Measurements from ENCODE around the gene CYGB. TPM values are rescaled to one million over a fixed set of nuclear protein-coding genes. Genes with fewer than 3 reads are reported as not detected.

Gene CYGB
- polyA plus RNA-seq (2013, experiment 1 of 2) = 18.2 TPM
- polyA plus RNA-seq (2013, experiment 2 of 2) = 19.4 TPM

DNA sequence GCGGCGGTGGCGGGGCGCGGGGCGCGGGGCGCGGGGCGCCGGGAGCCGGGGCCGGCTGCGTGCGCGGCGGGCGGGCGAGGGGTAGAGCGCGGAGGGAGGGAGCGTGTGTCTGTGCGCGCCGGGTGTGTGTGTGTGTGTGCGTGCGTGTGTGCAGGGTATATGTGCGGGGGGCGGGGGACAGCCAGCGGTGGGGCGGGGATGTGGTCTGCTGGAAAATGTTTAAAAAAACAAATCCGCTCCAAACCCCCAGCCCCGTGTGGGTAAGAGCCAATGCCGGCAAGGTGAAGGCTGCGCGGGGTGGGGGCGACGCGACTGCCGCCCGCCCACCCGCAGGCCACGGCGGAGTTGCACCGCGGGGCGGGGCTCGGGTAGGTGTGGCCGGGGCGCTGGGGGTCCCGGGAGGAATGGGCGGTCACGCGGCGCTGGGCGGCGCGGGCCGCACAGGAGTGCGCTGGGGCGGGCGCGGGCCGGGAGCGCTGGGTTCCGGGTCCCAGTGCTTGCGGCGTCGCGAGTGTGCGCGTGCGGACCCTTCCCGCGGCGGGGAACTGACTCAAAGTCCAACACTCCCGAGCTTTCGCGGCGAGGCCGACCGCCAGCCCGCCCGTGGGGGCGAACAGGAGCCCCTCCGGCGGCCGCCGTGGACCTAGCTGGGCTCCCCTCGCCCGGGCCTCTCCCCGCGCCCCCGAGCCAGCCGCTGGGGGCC, at the start of gene CYGB:
CYGB (minus strand) TSS at position 132 of the 703 bp plus-strand sequence. CDS start 167 bp downstream, outside the sequence.
- Histone ChIP-seq H3K9me3 (ENCODE audit: control insufficient read depth, low read length) (no peaks in the 10 kb centered on the region), H3K4me3 (ENCODE audit: extremely low read depth, insufficient read depth, low read length, poor library complexity, severe bottlenecking) (peak within 1 kb of the TSS; percentile 45), H3K36me3 (ENCODE audit: control insufficient read depth, insufficient read depth, low read length) (no peaks in the 10 kb centered on the region), H3K27ac (ENCODE audit: low read depth, low read length, severe bottlenecking) (no peak within 1 kb of the TSS), H3K4me1 (ENCODE audit: control insufficient read depth, insufficient read depth, low read length, poor library complexity, severe bottlenecking) (peaks cover 24% of the 10 kb centered on the region)
- 0% methylated on average over 42 to 58 of the region's 95 CpGs for WGBS, 2 experiments (ENCODE audit: insufficient coverage in 2 of 2)

DNA sequence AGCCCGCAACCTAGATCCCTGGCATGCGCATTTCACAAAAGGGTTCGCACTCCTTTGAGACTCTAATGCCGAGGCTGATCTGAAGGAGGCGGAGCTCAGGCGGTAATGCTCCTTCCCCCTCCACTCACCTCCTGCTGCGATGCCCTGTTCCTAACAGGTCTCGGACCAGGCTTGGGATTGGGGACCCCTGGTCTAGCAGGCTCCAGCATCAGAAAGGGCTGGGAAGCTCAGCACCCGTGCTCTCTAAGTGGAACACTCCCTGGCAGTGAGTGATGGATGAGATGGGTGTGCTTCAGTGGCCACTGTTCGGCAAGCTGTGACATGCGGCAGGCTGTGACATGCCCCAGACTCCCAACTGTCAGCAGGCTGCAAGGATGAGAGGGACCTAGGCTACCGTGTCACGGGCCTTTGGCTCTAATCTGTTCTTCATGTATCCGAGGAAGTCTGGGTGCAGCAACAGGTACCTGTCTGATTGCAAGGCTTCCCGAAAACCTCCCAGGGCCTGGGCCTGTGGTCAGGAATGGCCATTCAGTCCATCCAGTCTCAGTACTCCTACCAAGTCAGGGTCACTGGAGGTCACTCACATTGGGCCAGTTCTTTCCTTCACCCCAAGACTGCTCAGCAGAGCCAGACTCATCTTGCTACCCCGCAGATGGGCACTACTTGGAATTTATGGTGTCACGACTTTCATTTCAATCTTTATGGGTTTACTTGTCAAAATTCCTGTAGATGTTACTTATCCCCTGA, 49.4 kb upstream of the CYGB start:
- Histone ChIP-seq H3K27ac (ENCODE audit: low read depth, low read length, severe bottlenecking) (no peak overlapping the region), H3K9me3 (ENCODE audit: control insufficient read depth, low read length) (no peaks in the 10 kb centered on the region), H3K4me3 (ENCODE audit: extremely low read depth, insufficient read depth, low read length, poor library complexity, severe bottlenecking) (no peak overlapping the region), H3K4me1 (ENCODE audit: control insufficient read depth, insufficient read depth, low read length, poor library complexity, severe bottlenecking) (peaks cover 3% of the 10 kb centered on the region), H3K36me3 (ENCODE audit: control insufficient read depth, insufficient read depth, low read length) (no peaks in the 10 kb centered on the region)
- WGBS, 2 experiments (ENCODE audit: insufficient coverage in 2 of 2) = 31 to 38% methylated on average over 13 to 16 of the region's 17 CpGs

DNA sequence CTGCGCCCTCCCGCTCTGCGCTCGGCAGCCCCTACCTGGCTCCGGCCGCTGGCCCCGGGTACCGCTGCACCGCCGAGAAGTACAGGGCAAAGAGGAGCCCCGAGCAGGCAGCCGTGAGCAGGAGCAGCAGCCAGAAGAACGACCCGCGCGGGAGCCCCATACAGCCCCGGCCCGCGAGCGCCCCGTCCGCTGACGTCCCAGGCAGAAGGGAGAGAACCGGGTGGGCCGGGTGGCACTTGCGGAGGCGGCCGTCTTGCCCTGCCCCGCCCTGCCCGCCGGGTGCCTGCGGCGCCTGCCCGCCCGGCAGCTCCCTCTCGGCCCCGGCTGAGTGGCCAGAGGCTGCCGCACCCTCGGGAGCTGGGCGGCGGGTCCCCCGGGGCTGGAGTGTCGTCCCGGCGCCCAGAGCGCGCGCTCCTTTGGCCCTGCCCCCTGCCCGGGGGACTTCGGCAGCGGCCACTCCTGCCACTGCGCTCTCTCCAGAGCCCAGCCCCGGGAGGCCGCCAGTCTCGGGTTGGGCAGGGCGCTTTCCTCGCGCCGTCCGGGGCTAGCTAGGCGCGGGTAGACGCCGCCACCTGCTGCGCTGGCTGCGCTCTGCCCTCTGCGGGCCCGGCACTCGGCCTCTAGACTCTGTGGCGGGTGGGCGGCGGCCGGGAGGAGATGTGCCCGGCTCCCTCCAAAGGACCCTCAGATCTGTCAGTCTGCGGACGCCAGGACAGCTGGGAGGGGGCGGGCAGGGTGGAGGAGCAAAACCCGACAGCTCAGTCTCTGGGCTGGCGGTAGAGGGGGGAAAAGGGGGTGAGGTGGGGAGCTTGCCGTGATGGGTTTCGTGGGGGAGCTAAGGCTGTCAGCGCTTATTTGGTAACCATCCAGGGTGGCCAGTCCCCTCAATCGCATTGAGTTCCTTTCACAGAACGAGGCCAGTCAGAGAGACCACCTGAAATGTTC, 48.4 kb upstream of the CYGB start, which contains the start of gene ST6GALNAC2:
ST6GALNAC2 (minus strand) TSS at position 212 of the 945 bp plus-strand sequence; CDS start at position 160, 52 bp downstream.
- WGBS, 2 experiments (ENCODE audit: insufficient coverage in 2 of 2) = 1% methylated on average over 70 to 80 of the region's 84 CpGs
- H3K4me3 ChIP-seq (ENCODE audit: extremely low read depth, insufficient read depth, low read length, poor library complexity, severe bottlenecking) = peak within 1 kb of the TSS; percentile 35
- H3K4me1 ChIP-seq (ENCODE audit: control insufficient read depth, insufficient read depth, low read length, poor library complexity, severe bottlenecking) = peaks cover 3% of the 10 kb centered on the region
- no peaks in the 10 kb centered on the region for H3K9me3 ChIP-seq (ENCODE audit: control insufficient read depth, low read length)
- H3K27ac ChIP-seq (ENCODE audit: low read depth, low read length, severe bottlenecking) = no peak within 1 kb of the TSS
- H3K36me3 ChIP-seq (ENCODE audit: control insufficient read depth, insufficient read depth, low read length) = no peaks in the 10 kb centered on the region

DNA sequence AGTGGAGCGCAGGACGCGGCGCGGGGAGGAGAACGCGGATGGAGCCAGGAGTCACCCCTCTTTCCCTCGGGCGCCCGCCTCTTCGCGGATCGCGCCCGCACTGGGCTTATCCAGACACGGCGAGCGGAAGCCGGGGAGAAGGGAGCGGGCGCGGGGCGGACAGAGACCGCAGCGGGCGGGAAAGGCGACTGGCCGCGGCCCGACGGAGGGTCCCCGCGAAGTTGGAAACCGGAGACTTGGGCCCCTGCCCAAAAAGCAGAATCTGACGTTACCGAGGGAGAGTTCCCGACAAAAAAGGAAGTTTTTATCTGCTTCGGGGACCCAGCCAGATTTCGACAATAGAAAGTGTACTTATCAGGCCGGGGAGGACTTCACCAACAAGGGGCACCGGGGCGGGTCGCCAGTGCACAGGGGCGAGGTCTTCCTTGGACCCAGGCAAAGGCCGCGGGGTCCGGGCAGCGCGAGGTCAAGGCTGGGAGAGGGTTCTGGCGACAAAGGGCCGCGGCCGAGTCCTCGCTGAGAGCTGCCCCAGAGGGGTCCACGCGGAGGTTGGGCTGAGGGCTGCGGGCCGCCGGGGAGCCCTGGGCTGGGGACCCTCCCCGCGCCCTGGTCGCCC, 47.6 kb upstream of the CYGB start:
- H3K4me1 ChIP-seq (ENCODE audit: control insufficient read depth, insufficient read depth, low read length, poor library complexity, severe bottlenecking) = peaks cover 3% of the 10 kb centered on the region
- peak overlapping the region; percentile 35 for H3K4me3 ChIP-seq (ENCODE audit: extremely low read depth, insufficient read depth, low read length, poor library complexity, severe bottlenecking)
- H3K36me3 ChIP-seq (ENCODE audit: control insufficient read depth, insufficient read depth, low read length) = no peaks in the 10 kb centered on the region
- WGBS, 2 experiments (ENCODE audit: insufficient coverage in 2 of 2) = 1% methylated on average over 44 to 60 of the region's 62 CpGs
- H3K9me3 ChIP-seq (ENCODE audit: control insufficient read depth, low read length) = no peaks in the 10 kb centered on the region
- no peak overlapping the region for H3K27ac ChIP-seq (ENCODE audit: low read depth, low read length, severe bottlenecking)

DNA sequence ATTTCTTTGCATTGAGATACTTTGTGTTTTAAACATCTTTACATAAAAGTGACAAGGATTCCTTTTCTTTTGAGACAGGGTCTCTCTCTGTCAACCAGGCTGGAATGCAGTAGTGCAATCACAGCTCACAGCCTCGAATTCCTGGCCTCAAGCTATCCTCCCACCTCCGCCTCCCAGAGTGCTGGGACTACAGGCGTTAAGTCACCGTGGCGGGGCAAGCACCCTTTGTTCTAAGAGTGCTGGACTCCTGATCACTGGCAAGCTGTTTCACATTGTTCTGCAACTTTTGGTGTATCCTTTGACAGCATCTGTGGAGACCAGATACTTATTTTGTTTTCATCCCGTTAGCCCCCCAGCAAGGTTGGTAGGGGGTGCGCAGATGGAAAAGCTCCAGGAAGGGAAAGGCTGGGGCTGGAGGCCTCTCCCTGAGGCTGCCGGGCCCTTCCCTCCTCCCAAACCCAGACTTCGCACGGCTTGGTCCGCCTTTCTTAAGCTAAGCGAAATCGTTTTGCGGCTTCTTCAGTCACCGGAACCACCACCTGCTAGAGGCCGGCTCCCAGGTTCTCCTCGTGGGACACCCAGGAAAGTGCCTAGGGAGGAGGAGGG, 47.0 kb upstream of the CYGB start:
- 14 to 18% methylated on average over 13 to 14 of the region's 17 CpGs for WGBS, 2 experiments (ENCODE audit: insufficient coverage in 2 of 2)
- Histone ChIP-seq H3K4me1 (ENCODE audit: control insufficient read depth, insufficient read depth, low read length, poor library complexity, severe bottlenecking) (peaks cover 3% of the 10 kb centered on the region), H3K27ac (ENCODE audit: low read depth, low read length, severe bottlenecking) (no peak overlapping the region), H3K9me3 (ENCODE audit: control insufficient read depth, low read length) (no peaks in the 10 kb centered on the region), H3K4me3 (ENCODE audit: extremely low read depth, insufficient read depth, low read length, poor library complexity, severe bottlenecking) (peak overlapping the region; percentile 35), H3K36me3 (ENCODE audit: control insufficient read depth, insufficient read depth, low read length) (no peaks in the 10 kb centered on the region)

DNA sequence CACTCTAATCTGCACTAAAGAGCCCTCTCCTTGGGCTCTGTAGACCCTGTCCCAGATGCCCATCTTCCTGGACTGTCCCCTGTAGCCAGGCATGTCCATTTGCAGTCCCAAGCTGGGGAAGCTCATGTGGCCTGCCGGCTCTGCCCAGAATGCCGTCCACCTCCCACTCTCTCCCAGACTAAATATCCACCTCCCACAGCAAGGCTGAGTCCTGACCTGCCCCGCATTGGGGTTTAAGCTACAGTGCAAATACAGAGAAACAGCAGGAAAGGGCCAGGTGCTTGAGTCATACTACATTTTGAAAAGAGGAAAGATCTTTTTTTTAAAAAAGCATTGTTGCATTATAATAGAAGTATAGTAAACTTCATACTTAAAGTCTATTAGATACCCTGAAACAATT, 45.2 kb upstream of the CYGB start:
- Histone ChIP-seq H3K4me1 (ENCODE audit: control insufficient read depth, insufficient read depth, low read length, poor library complexity, severe bottlenecking) (peaks cover 3% of the 10 kb centered on the region), H3K36me3 (ENCODE audit: control insufficient read depth, insufficient read depth, low read length) (no peaks in the 10 kb centered on the region), H3K27ac (ENCODE audit: low read depth, low read length, severe bottlenecking) (no peak overlapping the region), H3K9me3 (ENCODE audit: control insufficient read depth, low read length) (no peaks in the 10 kb centered on the region), H3K4me3 (ENCODE audit: extremely low read depth, insufficient read depth, low read length, poor library complexity, severe bottlenecking) (no peak overlapping the region)
- 100% methylated on average over 2 of the region's 3 CpGs; no CpG with 5 or more reads in 1 of the 2 experiments for WGBS, 2 experiments (ENCODE audit: insufficient coverage in 2 of 2)

DNA sequence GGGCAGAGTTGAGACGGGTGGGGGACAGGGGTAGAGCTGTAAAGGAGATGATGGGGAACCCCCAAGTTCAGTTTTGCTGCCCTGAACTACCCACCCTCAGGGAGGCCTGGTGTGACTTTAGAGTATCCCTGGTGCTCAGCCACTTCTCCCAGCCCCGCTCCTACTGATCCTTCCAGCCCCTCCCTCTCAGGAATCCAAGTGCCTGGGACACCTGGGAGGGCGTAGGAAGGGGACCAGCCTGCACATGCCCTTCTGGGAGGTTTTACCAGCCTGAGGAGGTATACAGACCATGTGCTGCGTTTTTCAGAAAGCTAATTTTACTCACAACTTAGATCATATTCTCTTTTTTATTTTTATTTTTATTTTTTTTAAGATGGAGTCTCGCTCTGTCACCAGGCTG, 44.0 kb upstream of the CYGB start:
- H3K36me3 ChIP-seq (ENCODE audit: control insufficient read depth, insufficient read depth, low read length) = no peaks in the 10 kb centered on the region
- peaks cover 3% of the 10 kb centered on the region for H3K4me1 ChIP-seq (ENCODE audit: control insufficient read depth, insufficient read depth, low read length, poor library complexity, severe bottlenecking)
- no peak overlapping the region for H3K27ac ChIP-seq (ENCODE audit: low read depth, low read length, severe bottlenecking)
- 75 to 84% methylated on average over 3 of the region's 5 CpGs for whole genome bisulfite sequencing, 2 experiments (ENCODE audit: insufficient coverage in 2 of 2)
- no peaks in the 10 kb centered on the region for H3K9me3 ChIP-seq (ENCODE audit: control insufficient read depth, low read length)
- H3K4me3 ChIP-seq (ENCODE audit: extremely low read depth, insufficient read depth, low read length, poor library complexity, severe bottlenecking) = no peak overlapping the region

DNA sequence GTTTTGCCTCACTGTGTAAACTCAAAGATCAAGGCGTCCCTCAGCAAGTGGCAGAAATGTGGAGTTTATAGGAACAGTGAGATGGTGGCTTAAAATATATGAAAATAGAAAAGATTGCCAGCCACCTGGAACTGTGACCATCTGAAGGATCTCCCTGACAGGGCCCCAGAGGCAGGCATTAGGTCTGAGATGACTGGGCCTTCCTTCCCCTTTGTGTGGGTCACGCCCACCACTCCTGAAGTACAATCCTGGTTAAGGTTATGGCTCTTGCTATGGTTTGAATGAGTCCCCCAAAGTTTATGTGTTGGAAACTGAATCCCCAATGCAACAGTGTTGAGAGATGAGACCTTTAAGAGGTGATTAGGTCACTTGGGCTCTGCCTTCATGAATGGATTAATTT, 41.8 kb upstream of the CYGB start:
- Histone ChIP-seq H3K27ac (ENCODE audit: low read depth, low read length, severe bottlenecking) (no peak overlapping the region), H3K36me3 (ENCODE audit: control insufficient read depth, insufficient read depth, low read length) (no peaks in the 10 kb centered on the region)

DNA sequence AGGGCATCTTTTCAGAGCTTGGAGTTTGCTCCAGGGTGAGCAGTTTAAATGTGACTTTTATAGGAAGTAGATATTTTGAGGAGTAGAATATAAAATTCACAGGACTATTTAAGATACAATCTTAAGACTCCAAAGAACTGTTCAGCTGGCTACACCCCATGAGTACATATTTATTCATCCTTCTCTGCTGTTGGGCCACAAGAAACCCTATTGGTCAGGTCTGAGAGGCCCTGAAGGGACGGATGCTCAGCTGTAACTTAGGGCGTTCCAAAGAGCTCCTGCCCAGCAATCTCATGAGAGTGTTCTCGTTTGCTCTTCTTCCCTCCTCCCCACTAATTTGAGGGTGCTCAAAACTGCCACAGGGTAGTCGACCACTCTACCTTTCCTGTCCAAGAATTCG, 40.9 kb upstream of the CYGB start:
- no peaks in the 10 kb centered on the region for H3K4me1 ChIP-seq (ENCODE audit: control insufficient read depth, insufficient read depth, low read length, poor library complexity, severe bottlenecking)
- no peak overlapping the region for H3K4me3 ChIP-seq (ENCODE audit: extremely low read depth, insufficient read depth, low read length, poor library complexity, severe bottlenecking)
- WGBS, 2 experiments (ENCODE audit: insufficient coverage in 2 of 2) = 88% methylated on average over 4 of the region's 5 CpGs; no CpG with 5 or more reads in 1 of the 2 experiments
- H3K36me3 ChIP-seq (ENCODE audit: control insufficient read depth, insufficient read depth, low read length) = no peaks in the 10 kb centered on the region
- H3K27ac ChIP-seq (ENCODE audit: low read depth, low read length, severe bottlenecking) = no peak overlapping the region
- H3K9me3 ChIP-seq (ENCODE audit: control insufficient read depth, low read length) = no peaks in the 10 kb centered on the region

More for the DNA sequence above, 41.8 kb upstream of the CYGB start:
- Histone ChIP-seq H3K4me3 (ENCODE audit: extremely low read depth, insufficient read depth, low read length, poor library complexity, severe bottlenecking) (no peak overlapping the region), H3K9me3 (ENCODE audit: control insufficient read depth, low read length) (no peaks in the 10 kb centered on the region), H3K4me1 (ENCODE audit: control insufficient read depth, insufficient read depth, low read length, poor library complexity, severe bottlenecking) (no peaks in the 10 kb centered on the region)
- 100% methylated on average over 1 of the region's 2 CpGs for WGBS, 2 experiments (ENCODE audit: insufficient coverage in 2 of 2)
